ENCODE measurements around the gene DCD. TPM values are rescaled to one million over a fixed set of nuclear protein-coding genes. Genes with fewer than 3 reads are reported as not detected.

The DCD gene
- total RNA-seq, 1 donor from 2014 or later: not detected

- no peak for DNase-seq
- no peaks in the 10 kb centered on the region for H3K4me1 ChIP-seq
- TF ChIP-seq, protein P1, sequence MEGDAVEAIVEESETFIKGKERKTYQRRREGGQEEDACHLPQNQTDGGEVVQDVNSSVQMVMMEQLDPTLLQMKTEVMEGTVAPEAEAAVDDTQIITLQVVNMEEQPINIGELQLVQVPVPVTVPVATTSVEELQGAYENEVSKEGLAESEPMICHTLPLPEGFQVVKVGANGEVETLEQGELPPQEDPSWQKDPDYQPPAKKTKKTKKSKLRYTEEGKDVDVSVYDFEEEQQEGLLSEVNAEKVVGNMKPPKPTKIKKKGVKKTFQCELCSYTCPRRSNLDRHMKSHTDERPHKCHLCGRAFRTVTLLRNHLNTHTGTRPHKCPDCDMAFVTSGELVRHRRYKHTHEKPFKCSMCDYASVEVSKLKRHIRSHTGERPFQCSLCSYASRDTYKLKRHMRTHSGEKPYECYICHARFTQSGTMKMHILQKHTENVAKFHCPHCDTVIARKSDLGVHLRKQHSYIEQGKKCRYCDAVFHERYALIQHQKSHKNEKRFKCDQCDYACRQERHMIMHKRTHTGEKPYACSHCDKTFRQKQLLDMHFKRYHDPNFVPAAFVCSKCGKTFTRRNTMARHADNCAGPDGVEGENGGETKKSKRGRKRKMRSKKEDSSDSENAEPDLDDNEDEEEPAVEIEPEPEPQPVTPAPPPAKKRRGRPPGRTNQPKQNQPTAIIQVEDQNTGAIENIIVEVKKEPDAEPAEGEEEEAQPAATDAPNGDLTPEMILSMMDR (IDR thresholded peaks at IDR 0.05): no peak
- H3K27ac ChIP-seq: no peak overlapping the region
- no peaks in the 10 kb centered on the region for H3K36me3 ChIP-seq
- no peaks in the 10 kb centered on the region for H3K27me3 ChIP-seq (ENCODE audit: low read depth)
- H3K9me3 ChIP-seq: no peaks in the 10 kb centered on the region
- ATAC-seq: no peak
- intact Hi-C loops (cut with DNase I): no loop called here
- H3K4me3 ChIP-seq: no peak overlapping the region
Observed at GRCh38 chr12:54601841-54602240, 46.3 kb downstream of the DCD start.

DNA sequence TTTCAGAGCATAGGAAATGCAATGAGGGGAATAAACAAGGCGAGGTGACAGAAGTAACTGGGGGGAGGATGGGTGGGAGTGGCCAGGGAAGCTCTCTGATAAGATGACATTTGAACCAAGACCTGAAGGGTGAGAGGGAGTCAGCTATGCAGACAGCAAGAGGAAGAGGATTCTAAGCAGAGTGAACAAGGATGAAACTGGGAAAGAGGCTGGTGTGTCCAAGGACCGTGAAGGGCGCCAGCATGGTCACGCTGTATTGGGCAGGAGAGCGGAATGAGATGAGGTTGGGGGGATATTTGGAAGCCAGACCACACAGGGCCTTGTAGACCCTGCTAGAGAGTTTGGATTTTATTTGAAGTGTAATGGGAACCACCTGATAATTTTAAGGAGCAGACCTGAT lies 49.2 kb downstream of the DCD start:
- intact Hi-C loops (cut with DNase I): no loop called here
- no peak for ATAC-seq
- Histone ChIP-seq H3K27me3 (ENCODE audit: low read depth) (no peaks in the 10 kb centered on the region), H3K36me3 (no peaks in the 10 kb centered on the region), H3K4me1 (no peaks in the 10 kb centered on the region), H3K27ac (no peak overlapping the region), H3K9me3 (no peaks in the 10 kb centered on the region), H3K4me3 (no peak overlapping the region)
- DNase-seq: no peak
- TF ChIP-seq, protein P1 (IDR thresholded peaks at IDR 0.05): no peak

GRCh38 chr12:54596526-54596946 lies 51.6 kb downstream of the DCD start:
- no peaks in the 10 kb centered on the region for H3K36me3 ChIP-seq
- DNase-seq (peak; percentile 67), ATAC-seq (peak; percentile 62 to 69)
- no peaks in the 10 kb centered on the region for H3K4me1 ChIP-seq
- H3K27ac ChIP-seq: no peak overlapping the region
- no peak overlapping the region for H3K4me3 ChIP-seq
- intact Hi-C loops (cut with DNase I): no loop called here
- no peaks in the 10 kb centered on the region for H3K9me3 ChIP-seq
- no peaks in the 10 kb centered on the region for H3K27me3 ChIP-seq (ENCODE audit: low read depth)
- TF ChIP-seq, protein P1 (IDR thresholded peaks at IDR 0.05): peak; percentile 81

- TF ChIP-seq, protein P1 (IDR thresholded peaks at IDR 0.05): no peak
- DNase-seq: no peak
- intact Hi-C loops (cut with DNase I): no loop called here
Observed at GRCh38 chr12:54595471-54595870, 52.7 kb downstream of the DCD start.

More at GRCh38 chr12:54595471-54595870, 52.7 kb downstream of the DCD start:
- Histone ChIP-seq H3K9me3 (no peaks in the 10 kb centered on the region), H3K4me1 (no peaks in the 10 kb centered on the region), H3K27ac (no peak overlapping the region), H3K36me3 (no peaks in the 10 kb centered on the region), H3K4me3 (no peak overlapping the region), H3K27me3 (ENCODE audit: low read depth) (peaks cover 3% of the 10 kb centered on the region)
- ATAC-seq: no peak

Other genes with a start within 250 kb of the DCD start
- gene ITGA5, start 229.1 kb downstream of the DCD start, total RNA-seq: 97.1 TPM
- gene GTSF1, start 174.8 kb downstream of the DCD start, total RNA-seq: 4.5 TPM
- 107 TPM for gene NCKAP1L, start 150.6 kb downstream of the DCD start, total RNA-seq
- 9.1 TPM for gene PDE1B, start 98.8 kb downstream of the DCD start, total RNA-seq
- not detected for gene PPP1R1A, start 59.7 kb downstream of the DCD start, total RNA-seq
- gene LACRT, start 13.5 kb downstream of the DCD start, total RNA-seq: not detected
- gene MUCL1, start 206.2 kb upstream of the DCD start, total RNA-seq: not detected

Measured in lower lobe of right lung (tissue), 2 donors.